ENCODE data around the gene CYB561.

The CYB561 gene

GRCh38 chr17:63390090-63390489, 56.0 kb downstream of the CYB561 start:
- TF ChIP-seq CTCF (IDR thresholded peaks at IDR 0.05) (no peak), ZFX (IDR thresholded peaks at IDR 0.05; ENCODE audit: borderline replicate concordance) (no peak)
- no peak overlapping the region for H3K27ac ChIP-seq

GRCh38 chr17:63387656-63388340, 58.3 kb downstream of the CYB561 start:
- H3K27ac ChIP-seq, result no peak overlapping the region
- TF ChIP-seq CTCF (IDR thresholded peaks at IDR 0.05) (no peak), ZFX (IDR thresholded peaks at IDR 0.05; ENCODE audit: borderline replicate concordance) (no peak)

- TF ChIP-seq ZFX (IDR thresholded peaks at IDR 0.05; ENCODE audit: borderline replicate concordance), result no peak
- no peak overlapping the region for H3K27ac ChIP-seq
These were observed 63.3 kb downstream of the CYB561 start for GRCh38 chr17:63382826-63383225.
